Measurements from ENCODE around the gene ARSJ. TPM values are rescaled to one million over a fixed set of nuclear protein-coding genes. Genes with fewer than 3 reads are reported as not detected.
A peak's percentile ranks its signal among the peaks of the same experiment; 100 is the strongest.
"Not testable (repeated sequence)": the region's sequence is repeated elsewhere in the genome, so short reads cannot be mapped to it uniquely, and the experiment has no call there.

ARSJ gene
- total RNA-seq, 2 experiments from 2014 or later = not detected

DNA sequence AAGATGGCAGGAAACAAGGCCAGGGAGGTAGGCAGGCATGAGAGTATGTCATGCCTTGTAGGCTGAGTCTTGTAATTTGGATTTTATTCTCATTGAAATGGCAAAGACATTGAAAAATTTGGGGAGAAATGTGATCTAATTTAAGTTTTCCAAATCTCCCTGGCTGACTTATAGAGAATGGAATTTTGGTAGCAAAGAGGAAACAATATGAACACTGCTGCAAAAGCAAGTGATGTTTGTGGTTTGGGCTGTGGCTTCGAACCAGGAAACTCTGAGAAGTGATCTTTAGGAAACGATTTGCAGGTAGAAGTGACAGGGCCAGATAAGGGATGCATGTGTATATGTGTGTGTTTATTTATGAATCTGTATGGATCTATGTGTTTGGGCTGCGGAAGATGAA lies 35.6 kb downstream of the ARSJ start:
- no peak overlapping the region for H3K4me3 Mint-ChIP-seq
- ATAC-seq (no peak), DNase-seq (peak; percentile 12)
- H3K9me3 Mint-ChIP-seq = no peaks in the 10 kb centered on the region
- intact Hi-C loops (cut with micrococcal nuclease) = no loop called here
- no peak overlapping the region for H3K27ac Mint-ChIP-seq
- TF ChIP-seq, protein P1, sequence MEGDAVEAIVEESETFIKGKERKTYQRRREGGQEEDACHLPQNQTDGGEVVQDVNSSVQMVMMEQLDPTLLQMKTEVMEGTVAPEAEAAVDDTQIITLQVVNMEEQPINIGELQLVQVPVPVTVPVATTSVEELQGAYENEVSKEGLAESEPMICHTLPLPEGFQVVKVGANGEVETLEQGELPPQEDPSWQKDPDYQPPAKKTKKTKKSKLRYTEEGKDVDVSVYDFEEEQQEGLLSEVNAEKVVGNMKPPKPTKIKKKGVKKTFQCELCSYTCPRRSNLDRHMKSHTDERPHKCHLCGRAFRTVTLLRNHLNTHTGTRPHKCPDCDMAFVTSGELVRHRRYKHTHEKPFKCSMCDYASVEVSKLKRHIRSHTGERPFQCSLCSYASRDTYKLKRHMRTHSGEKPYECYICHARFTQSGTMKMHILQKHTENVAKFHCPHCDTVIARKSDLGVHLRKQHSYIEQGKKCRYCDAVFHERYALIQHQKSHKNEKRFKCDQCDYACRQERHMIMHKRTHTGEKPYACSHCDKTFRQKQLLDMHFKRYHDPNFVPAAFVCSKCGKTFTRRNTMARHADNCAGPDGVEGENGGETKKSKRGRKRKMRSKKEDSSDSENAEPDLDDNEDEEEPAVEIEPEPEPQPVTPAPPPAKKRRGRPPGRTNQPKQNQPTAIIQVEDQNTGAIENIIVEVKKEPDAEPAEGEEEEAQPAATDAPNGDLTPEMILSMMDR (IDR thresholded peaks at IDR 0.05) = no peak
- H3K4me1 Mint-ChIP-seq (ENCODE audit: low read depth) = peaks cover 20% of the 10 kb centered on the region
- H3K36me3 Mint-ChIP-seq (ENCODE audit: low read depth) = no peaks in the 10 kb centered on the region
- ChIA-PET POLR2A (no interaction called here), CTCF (interaction anchor here (1.5 kb wide), 1 partner anchor 8 kb away, joined by 4 read pairs; no protein-coding TSS in a partner anchor)
- H3K27me3 Mint-ChIP-seq = no peaks in the 10 kb centered on the region

DNA sequence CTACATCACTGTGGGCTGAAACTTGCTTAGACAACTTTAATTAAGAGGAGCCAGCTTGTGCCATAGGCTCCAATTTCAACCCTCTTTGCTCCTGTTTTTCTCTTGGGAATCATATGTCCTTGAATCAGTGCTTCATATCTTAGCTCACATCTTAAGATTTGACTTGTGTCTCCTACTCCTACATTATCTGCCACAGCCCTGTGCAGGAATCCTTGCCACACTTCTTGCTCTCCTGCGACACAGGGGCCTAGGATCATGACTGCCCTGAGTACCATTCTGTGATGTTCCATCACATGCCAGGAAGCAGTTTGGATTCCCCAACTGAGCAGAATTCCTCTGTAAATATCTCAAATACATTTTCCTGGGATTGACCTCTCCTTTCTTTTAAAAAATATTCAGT lies 36.4 kb downstream of the ARSJ start:
- Mint-ChIP-seq H3K9me3 (no peaks in the 10 kb centered on the region), H3K36me3 (ENCODE audit: low read depth) (no peaks in the 10 kb centered on the region), H3K4me3 (no peak overlapping the region), H3K27me3 (no peaks in the 10 kb centered on the region), H3K4me1 (ENCODE audit: low read depth) (peaks cover 20% of the 10 kb centered on the region), H3K27ac (no peak overlapping the region)
- CTCF ChIA-PET = interaction anchor here (1.2 to 1.5 kb wide), 2 partner anchors 9 to 16 kb away, joined by 4 read pairs; no protein-coding TSS in a partner anchor
- TF ChIP-seq, protein P1 (IDR thresholded peaks at IDR 0.05) = no peak
- DNase-seq (no peak), ATAC-seq (no peak)
- intact Hi-C loops (cut with micrococcal nuclease) = no loop called here
- POLR2A ChIA-PET = no interaction called here

DNA sequence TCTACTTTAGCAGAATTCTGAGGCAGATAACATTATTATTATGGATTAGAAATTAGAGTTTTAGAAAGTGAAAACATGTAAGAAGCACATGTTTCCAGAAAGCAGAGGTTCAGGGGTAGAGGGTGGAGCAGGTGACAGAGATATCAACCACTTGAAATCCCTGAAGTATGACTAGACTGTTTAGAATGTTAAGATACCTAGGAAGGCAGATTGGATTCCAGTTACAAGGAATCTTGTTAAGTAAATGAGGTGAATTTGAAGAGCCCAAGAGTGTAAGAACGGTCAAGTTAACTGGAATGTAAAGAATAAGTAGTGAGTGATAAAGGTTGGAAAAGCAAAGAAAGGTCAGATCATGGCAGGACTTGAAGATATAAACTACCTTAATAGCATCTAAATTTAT lies 37.6 kb downstream of the ARSJ start:
- Mint-ChIP-seq H3K4me1 (ENCODE audit: low read depth) (peaks cover 20% of the 10 kb centered on the region), H3K9me3 (no peaks in the 10 kb centered on the region), H3K36me3 (ENCODE audit: low read depth) (no peaks in the 10 kb centered on the region), H3K4me3 (no peak overlapping the region), H3K27me3 (no peaks in the 10 kb centered on the region), H3K27ac (no peak overlapping the region)
- TF ChIP-seq, protein P1 (IDR thresholded peaks at IDR 0.05) = no peak
- ChIA-PET POLR2A (no interaction called here), CTCF (no interaction called here)
- ATAC-seq (no peak), DNase-seq (no peak)
- intact Hi-C loops (cut with micrococcal nuclease) = no loop called here

DNA sequence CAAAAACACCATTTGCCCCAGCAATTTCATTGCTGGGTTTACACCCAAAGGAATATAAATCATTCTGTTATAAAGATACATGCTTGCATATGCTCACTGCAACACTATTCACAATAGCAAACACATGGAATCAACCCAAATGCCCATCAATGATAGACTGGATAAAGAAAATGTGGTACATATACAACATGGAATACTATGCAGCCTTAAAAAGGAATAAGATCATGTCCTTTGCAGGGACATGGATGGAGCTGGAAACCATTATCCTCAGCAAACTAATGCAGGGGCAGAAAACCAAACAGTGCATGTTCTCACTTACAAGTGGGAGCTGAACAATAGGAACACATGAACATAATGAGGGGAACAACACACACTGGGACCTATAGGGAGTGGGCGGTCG lies 39.3 kb downstream of the ARSJ start:
- H3K27me3 Mint-ChIP-seq; intact Hi-C loops (cut with micrococcal nuclease); H3K9me3 Mint-ChIP-seq; H3K27ac Mint-ChIP-seq; ATAC-seq; H3K36me3 Mint-ChIP-seq (ENCODE audit: low read depth); H3K4me3 Mint-ChIP-seq; CTCF ChIA-PET; DNase-seq; POLR2A ChIA-PET: not testable (repeated sequence)
- peaks cover 15% of the 10 kb centered on the region for H3K4me1 Mint-ChIP-seq (ENCODE audit: low read depth)

DNA sequence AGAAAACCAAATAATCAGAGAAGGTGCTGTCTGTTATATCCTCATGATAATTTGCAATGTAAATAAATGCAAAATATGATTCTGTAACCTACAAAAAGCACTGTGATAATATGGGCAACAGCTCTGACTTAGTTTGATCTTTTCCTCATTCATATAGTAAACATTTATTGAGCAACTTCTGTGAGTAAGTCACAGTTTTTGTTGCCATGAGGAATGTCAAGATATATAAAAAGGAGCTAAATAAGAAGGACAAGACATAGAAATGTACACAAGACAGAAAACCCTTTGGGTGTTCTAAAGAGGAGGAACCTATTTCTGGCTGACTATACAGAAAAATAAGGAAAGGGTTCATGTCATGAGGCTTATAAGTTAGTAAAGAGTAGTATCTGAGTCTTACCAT lies 44.3 kb downstream of the ARSJ start:
- no peaks in the 10 kb centered on the region for H3K9me3 Mint-ChIP-seq
- no peak overlapping the region for H3K4me3 Mint-ChIP-seq
- no peaks in the 10 kb centered on the region for H3K36me3 Mint-ChIP-seq (ENCODE audit: low read depth)
- DNase-seq (no peak), ATAC-seq (no peak)
- CTCF ChIA-PET = interaction anchor here (0.7 to 2.5 kb wide), 3 partner anchors 12 to 18 kb away, joined by 3 to 5 read pairs (median 3); no protein-coding TSS in a partner anchor
- H3K27ac Mint-ChIP-seq = no peak overlapping the region
- POLR2A ChIA-PET = no interaction called here
- H3K27me3 Mint-ChIP-seq = no peaks in the 10 kb centered on the region
- TF ChIP-seq, protein P1 (IDR thresholded peaks at IDR 0.05) = no peak
- no peaks in the 10 kb centered on the region for H3K4me1 Mint-ChIP-seq (ENCODE audit: low read depth)
- intact Hi-C loops (cut with micrococcal nuclease) = no loop called here

DNA sequence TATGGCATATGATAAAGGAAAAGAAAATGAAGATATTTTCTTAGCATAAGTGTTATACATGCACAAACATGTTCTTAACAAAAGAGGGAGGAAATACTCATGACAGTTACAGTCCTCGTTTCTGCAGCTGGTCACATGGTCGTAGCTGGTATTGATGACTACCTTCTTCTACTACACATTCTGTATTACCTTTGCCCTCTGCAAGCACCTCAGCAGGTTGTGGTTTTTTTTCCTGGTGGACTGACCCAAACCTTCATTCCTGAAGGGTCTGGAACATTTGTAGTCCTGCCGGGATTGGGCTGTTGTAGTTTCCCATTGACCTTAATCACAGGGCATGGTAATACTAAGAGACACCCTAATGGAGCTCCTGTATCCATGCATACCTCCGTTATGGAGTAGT lies 54.7 kb downstream of the ARSJ start:
- H3K27me3 Mint-ChIP-seq = not testable (repeated sequence)

More for the DNA sequence above, 54.7 kb downstream of the ARSJ start:
- ATAC-seq; CTCF ChIA-PET; H3K4me3 Mint-ChIP-seq; H3K4me1 Mint-ChIP-seq (ENCODE audit: low read depth); intact Hi-C loops (cut with micrococcal nuclease); H3K9me3 Mint-ChIP-seq; H3K36me3 Mint-ChIP-seq (ENCODE audit: low read depth); DNase-seq; H3K27ac Mint-ChIP-seq: not testable (repeated sequence)
- POLR2A ChIA-PET = interaction anchor here (1.0 kb wide), 1 partner anchor 11 kb away, joined by 3 read pairs; no protein-coding TSS in a partner anchor

Data from activated CD8-positive, alpha-beta T cell treated with anti-CD3 and anti-CD28 coated beads for 36 hours (primary cell).